ENCODE results near the gene IL12RB2. TPM values are rescaled to one million over a fixed set of nuclear protein-coding genes. Genes with fewer than 3 reads are reported as not detected.

IL12RB2 gene
- total RNA-seq, 1 experiment from 2014 or later, result not detected

DNA sequence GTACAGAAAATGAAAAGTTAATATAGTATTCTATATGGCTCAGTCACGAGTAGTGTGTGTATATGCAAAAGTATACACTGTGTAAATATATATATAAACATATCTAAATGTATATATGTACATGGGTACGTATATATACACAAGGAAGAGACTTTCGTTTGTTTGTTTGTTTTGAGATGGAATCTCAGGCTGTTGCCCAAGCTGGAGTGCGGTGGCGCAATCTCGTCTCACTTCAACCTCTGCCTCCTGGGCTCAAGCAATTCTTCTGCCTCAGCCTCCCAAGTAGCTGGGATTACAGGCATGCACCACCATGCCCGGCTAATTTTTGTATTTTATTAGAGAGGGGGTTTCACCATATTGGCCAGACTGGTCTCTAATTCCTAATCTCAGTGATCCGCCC, 16.4 kb downstream of the IL12RB2 start:
- no peak overlapping the region for H3K27ac Mint-ChIP-seq (ENCODE audit: unreplicated experiment)
- no peaks in the 10 kb centered on the region for H3K9me3 Mint-ChIP-seq (ENCODE audit: low read depth, unreplicated experiment)
- H3K27me3 Mint-ChIP-seq (ENCODE audit: unreplicated experiment), result peaks cover 9% of the 10 kb centered on the region
- TF ChIP-seq, protein P1, sequence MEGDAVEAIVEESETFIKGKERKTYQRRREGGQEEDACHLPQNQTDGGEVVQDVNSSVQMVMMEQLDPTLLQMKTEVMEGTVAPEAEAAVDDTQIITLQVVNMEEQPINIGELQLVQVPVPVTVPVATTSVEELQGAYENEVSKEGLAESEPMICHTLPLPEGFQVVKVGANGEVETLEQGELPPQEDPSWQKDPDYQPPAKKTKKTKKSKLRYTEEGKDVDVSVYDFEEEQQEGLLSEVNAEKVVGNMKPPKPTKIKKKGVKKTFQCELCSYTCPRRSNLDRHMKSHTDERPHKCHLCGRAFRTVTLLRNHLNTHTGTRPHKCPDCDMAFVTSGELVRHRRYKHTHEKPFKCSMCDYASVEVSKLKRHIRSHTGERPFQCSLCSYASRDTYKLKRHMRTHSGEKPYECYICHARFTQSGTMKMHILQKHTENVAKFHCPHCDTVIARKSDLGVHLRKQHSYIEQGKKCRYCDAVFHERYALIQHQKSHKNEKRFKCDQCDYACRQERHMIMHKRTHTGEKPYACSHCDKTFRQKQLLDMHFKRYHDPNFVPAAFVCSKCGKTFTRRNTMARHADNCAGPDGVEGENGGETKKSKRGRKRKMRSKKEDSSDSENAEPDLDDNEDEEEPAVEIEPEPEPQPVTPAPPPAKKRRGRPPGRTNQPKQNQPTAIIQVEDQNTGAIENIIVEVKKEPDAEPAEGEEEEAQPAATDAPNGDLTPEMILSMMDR (IDR thresholded peaks at IDR 0.05; ENCODE audit: unreplicated experiment), result no peak
- BruUV-seq (replicated peaks), result no TSS peak
- intact Hi-C loops (cut with micrococcal nuclease; ENCODE audit: unreplicated experiment), result no loop called here
- no peaks in the 10 kb centered on the region for H3K4me1 Mint-ChIP-seq (ENCODE audit: low read depth, unreplicated experiment)
- CTCF ChIA-PET, result no interaction called here
- no peaks in the 10 kb centered on the region for H3K36me3 Mint-ChIP-seq (ENCODE audit: insufficient read depth, unreplicated experiment)
- DNase-seq, result no peak
- no peak overlapping the region for H3K4me3 Mint-ChIP-seq (ENCODE audit: low read depth, unreplicated experiment)

DNA sequence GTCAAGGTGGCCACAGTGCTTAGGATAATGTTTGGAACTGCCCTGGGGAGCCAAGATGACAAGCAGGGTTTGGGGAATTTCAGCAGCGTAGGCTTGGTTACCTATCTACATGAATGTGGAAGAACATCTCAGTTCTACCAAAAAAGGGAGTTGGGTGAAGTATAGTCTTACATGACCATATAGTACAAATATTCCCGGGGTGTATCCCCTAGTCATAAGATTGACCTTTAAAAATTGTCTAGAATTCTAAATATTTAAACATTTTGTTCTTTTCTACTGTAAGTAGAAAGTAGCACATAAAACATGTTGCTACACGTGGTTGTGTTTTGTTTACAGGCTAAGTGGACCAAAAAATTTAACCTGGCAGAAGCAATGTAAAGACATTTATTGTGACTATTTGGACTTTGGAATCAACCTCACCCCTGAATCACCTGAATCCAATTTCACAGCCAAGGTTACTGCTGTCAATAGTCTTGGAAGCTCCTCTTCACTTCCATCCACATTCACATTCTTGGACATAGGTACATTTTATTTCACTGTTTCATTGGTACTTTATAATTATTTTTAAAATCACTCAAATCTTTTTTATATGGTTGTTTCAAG, 20.3 kb downstream of the IL12RB2 start:
- Mint-ChIP-seq H3K27me3 (ENCODE audit: unreplicated experiment) (no peaks in the 10 kb centered on the region), H3K27ac (ENCODE audit: unreplicated experiment) (no peak overlapping the region), H3K9me3 (ENCODE audit: low read depth, unreplicated experiment) (no peaks in the 10 kb centered on the region), H3K4me1 (ENCODE audit: low read depth, unreplicated experiment) (no peaks in the 10 kb centered on the region), H3K36me3 (ENCODE audit: insufficient read depth, unreplicated experiment) (no peaks in the 10 kb centered on the region), H3K4me3 (ENCODE audit: low read depth, unreplicated experiment) (no peak overlapping the region)
- BruUV-seq (replicated peaks), result no TSS peak
- TF ChIP-seq, protein P1 (IDR thresholded peaks at IDR 0.05; ENCODE audit: unreplicated experiment), result no peak
- no peak for DNase-seq
- intact Hi-C loops (cut with micrococcal nuclease; ENCODE audit: unreplicated experiment), result no loop called here
- CTCF ChIA-PET, result no interaction called here

DNA sequence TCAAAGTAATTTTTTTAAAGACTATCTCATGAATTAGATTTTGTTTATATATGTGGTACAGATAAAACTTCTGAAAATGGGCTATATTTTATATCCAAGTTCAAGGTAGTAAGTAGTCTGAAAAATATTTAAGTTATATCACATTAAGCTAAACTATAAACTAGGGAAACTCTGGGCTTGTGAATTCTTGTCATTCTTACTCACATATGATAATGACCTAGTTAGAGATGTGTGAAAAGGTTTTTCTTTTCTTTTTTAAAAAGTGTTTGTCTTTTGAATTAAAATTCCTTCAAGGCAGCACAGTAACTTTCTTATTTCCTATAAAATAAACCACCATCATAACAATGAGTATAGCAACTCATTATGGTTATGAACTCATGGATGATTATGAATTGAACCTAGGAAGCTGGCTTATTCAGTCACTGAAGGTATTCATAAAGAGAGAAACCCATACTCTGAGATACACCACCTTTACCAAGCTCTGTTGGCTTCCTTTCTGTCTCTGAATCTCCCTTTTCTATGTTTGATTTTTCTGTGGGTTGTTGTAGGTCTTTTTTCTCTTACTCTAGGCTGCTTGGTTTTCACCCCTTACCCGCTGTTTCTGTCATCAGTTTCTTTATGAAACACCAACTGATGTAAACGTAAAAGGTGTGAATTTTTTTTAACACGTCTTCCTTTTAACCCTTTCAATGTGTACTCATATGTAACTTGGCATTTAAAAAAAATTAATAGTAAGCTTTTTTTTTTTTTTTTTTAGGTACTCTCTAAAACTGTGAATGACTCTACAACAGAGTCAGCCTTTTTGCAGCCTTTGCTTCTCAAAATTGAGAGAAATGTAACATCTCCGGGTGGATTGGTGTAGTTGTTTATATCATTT, 25.2 kb downstream of the IL12RB2 start:
- no TSS peak for BruUV-seq (replicated peaks)
- TF ChIP-seq, protein P1 (IDR thresholded peaks at IDR 0.05; ENCODE audit: unreplicated experiment), result no peak
- no peak overlapping the region for H3K27ac Mint-ChIP-seq (ENCODE audit: unreplicated experiment)
- no peaks in the 10 kb centered on the region for H3K4me1 Mint-ChIP-seq (ENCODE audit: low read depth, unreplicated experiment)
- no peak for DNase-seq
- no peaks in the 10 kb centered on the region for H3K9me3 Mint-ChIP-seq (ENCODE audit: low read depth, unreplicated experiment)
- no peak overlapping the region for H3K4me3 Mint-ChIP-seq (ENCODE audit: low read depth, unreplicated experiment)
- CTCF ChIA-PET, result interaction anchor here (0.6 kb wide), 1 partner anchor 22 kb away, joined by 3 read pairs; no protein-coding TSS in a partner anchor
- no peaks in the 10 kb centered on the region for H3K27me3 Mint-ChIP-seq (ENCODE audit: unreplicated experiment)
- intact Hi-C loops (cut with micrococcal nuclease; ENCODE audit: unreplicated experiment), result no loop called here
- no peaks in the 10 kb centered on the region for H3K36me3 Mint-ChIP-seq (ENCODE audit: insufficient read depth, unreplicated experiment)

- Mint-ChIP-seq H3K36me3 (ENCODE audit: insufficient read depth, unreplicated experiment) (no peaks in the 10 kb centered on the region), H3K9me3 (ENCODE audit: low read depth, unreplicated experiment) (no peaks in the 10 kb centered on the region), H3K4me1 (ENCODE audit: low read depth, unreplicated experiment) (no peaks in the 10 kb centered on the region), H3K27ac (ENCODE audit: unreplicated experiment) (no peak overlapping the region), H3K27me3 (ENCODE audit: unreplicated experiment) (no peaks in the 10 kb centered on the region), H3K4me3 (ENCODE audit: low read depth, unreplicated experiment) (no peak overlapping the region)
- no peak for DNase-seq
- BruUV-seq (replicated peaks), result no TSS peak
- CTCF ChIA-PET, result no interaction called here
- intact Hi-C loops (cut with micrococcal nuclease; ENCODE audit: unreplicated experiment), result no loop called here
- TF ChIP-seq, protein P1 (IDR thresholded peaks at IDR 0.05; ENCODE audit: unreplicated experiment), result no peak
Observed at GRCh38 chr1:67333603-67334002, 25.9 kb downstream of the IL12RB2 start.
